22Rv1 (cell line): ENCODE results near the gene CARD10.

Source experiments
- ZFX ChIP-seq: fragments of 450-650 bp; IDR thresholded peaks from 2 replicates; pipeline ENCODE4 v1.6.1; 2017; ENCODE audit warnings: antibody characterized with exemption, borderline replicate concordance
- TF ChIP-seq, protein P1 (sequence below): fragments of 450-650 bp; IDR thresholded peaks from 2 replicates; pipeline ENCODE4 v1.5.1; 2017; ENCODE audit warnings: mild to moderate bottlenecking

DNA sequence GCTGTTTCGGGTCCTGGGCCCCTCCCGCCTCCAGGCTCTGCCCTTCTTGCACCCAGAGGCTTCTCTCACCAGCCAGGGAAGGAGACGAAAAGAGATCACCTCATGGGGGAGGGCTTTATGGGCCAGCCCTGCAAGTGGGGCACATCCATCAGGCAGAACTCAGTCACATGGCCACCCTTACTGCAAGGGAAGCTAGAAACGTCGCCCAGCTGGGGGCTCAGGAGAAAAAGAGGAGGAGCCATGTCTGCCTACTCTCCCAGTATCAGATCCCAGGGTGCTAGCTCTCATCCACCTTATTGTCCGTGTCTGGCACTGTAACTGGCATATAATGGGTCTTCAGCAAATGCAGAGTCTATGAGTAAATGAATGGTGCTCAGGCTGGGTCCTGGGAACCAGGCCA, 57.3 kb downstream of the CARD10 start:
- TF ChIP-seq, protein P1, sequence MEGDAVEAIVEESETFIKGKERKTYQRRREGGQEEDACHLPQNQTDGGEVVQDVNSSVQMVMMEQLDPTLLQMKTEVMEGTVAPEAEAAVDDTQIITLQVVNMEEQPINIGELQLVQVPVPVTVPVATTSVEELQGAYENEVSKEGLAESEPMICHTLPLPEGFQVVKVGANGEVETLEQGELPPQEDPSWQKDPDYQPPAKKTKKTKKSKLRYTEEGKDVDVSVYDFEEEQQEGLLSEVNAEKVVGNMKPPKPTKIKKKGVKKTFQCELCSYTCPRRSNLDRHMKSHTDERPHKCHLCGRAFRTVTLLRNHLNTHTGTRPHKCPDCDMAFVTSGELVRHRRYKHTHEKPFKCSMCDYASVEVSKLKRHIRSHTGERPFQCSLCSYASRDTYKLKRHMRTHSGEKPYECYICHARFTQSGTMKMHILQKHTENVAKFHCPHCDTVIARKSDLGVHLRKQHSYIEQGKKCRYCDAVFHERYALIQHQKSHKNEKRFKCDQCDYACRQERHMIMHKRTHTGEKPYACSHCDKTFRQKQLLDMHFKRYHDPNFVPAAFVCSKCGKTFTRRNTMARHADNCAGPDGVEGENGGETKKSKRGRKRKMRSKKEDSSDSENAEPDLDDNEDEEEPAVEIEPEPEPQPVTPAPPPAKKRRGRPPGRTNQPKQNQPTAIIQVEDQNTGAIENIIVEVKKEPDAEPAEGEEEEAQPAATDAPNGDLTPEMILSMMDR: no peak
- TF ChIP-seq ZFX: no peak
